Kidney (tissue), 14 donors: Measurements from ENCODE around the gene ZNF2. TPM values are rescaled to one million over a fixed set of nuclear protein-coding genes. Genes with fewer than 3 reads are reported as not detected.

Experiments
- DNase-seq, 5 donors: peaks; one replicate each; pipeline ENCODE4 v3.0.0-alpha.2; 2013 to 2020
- FAIRE-seq: peaks from 2 replicates; lab custom pipeline; 2012; peaks lifted over from hg19 to GRCh38; lab: Jason Lieb, UNC
- H3K27ac ChIP-seq, 2 donors: one replicate each; pipeline ENCODE4 v1.7.0; 2013; ENCODE audit warnings: low read depth in 2 of 2, low read length in 2 of 2, inconsistent platforms in 1 of 2
- H3K27me3 ChIP-seq: one replicate; pipeline ENCODE4 v1.7.1; 2013; ENCODE audit warnings: low read length, inconsistent platforms; ENCODE audit not compliant: control insufficient read depth, insufficient read depth
- H3K36me3 ChIP-seq, 3 donors: one replicate each; pipeline versions ENCODE4 v1.7.0 to v1.7.1; 2013; ENCODE audit warnings: low read length in 3 of 3, control low read depth in 1 of 3, inconsistent platforms in 1 of 3; ENCODE audit not compliant: insufficient read depth in 3 of 3, control insufficient read depth in 2 of 3
- H3K4me1 ChIP-seq, 3 donors: one replicate each; pipeline versions ENCODE4 v1.7.0 to v1.7.1; 2013; ENCODE audit warnings: low read length in 3 of 3, inconsistent platforms in 1 of 3, low read depth in 1 of 3; ENCODE audit not compliant: control insufficient read depth in 2 of 3, insufficient read depth in 2 of 3
- H3K4me3 ChIP-seq, 3 donors: one replicate each; pipeline versions ENCODE4 v1.7.0 to v1.8.1; 2013; ENCODE audit warnings: low read length in 3 of 3, control low read depth in 1 of 3, inconsistent platforms in 1 of 3
- H3K9ac ChIP-seq, 3 donors: one replicate each; pipeline versions ENCODE4 v1.7.0 to v1.7.1; 2013; ENCODE audit warnings: low read length in 3 of 3, control low read depth in 1 of 3, inconsistent platforms in 1 of 3
- H3K9me3 ChIP-seq, 3 donors: one replicate each; pipeline versions ENCODE4 v1.7.0 to v1.7.1; 2013; ENCODE audit warnings: low read length in 3 of 3, control low read depth in 1 of 3, inconsistent platforms in 1 of 3; ENCODE audit not compliant: control insufficient read depth in 2 of 3, insufficient read depth in 1 of 3
- intact Hi-C: fragments of 100-400 bp; cut with DNase I; formaldehyde crosslinking; loops from one replicate; pipeline ENCODE4 v1.11.1; 2022
- polyA plus RNA-seq: library from polyadenylated mRNA; stranded (reverse); fragments of 350-450 nt; fragmentation: Illumina TruSeq; extraction: RNeasy Lipid Tissue Mini Kit (QIAGEN cat#74804); gene quantifications from one replicate; pipeline ENCODE4 v1.2.3, GENCODE V29; 2014; ENCODE audit warnings: low read depth, low replicate concordance; ENCODE audit not compliant: insufficient read depth
- total RNA-seq: library from RNA; stranded (reverse); fragmentation: NEBNext Ultra II Directional; extraction: Animal tissue kit (Norgen Biotek cat#: 25700); gene quantifications from one replicate; pipeline ENCODE4 v1.2.1, GENCODE V29; 2021
- TF ChIP-seq, protein P1 (sequence below): IDR thresholded peaks from 3 replicates; pipeline ENCODE4 v1.5.1; 2012; ENCODE audit warnings: mild to moderate bottlenecking, moderate library complexity, borderline replicate concordance; ENCODE audit not compliant: insufficient read depth; ENCODE audit errors: extremely low read depth
- donor health status: control.
- donor health status: control.
- donor health status: control.
- donor health status: control.
- donor health status: control.
- donor health status: DM: yes; HTN: yes; CAD: no.
- donor health status: Normal renal cell carcinoma (clear cell type).

The ZNF2 gene
- total and polyA plus RNA-seq, 2 donors from 2014 or later, result 2.5 to 5.2 TPM

DNA sequence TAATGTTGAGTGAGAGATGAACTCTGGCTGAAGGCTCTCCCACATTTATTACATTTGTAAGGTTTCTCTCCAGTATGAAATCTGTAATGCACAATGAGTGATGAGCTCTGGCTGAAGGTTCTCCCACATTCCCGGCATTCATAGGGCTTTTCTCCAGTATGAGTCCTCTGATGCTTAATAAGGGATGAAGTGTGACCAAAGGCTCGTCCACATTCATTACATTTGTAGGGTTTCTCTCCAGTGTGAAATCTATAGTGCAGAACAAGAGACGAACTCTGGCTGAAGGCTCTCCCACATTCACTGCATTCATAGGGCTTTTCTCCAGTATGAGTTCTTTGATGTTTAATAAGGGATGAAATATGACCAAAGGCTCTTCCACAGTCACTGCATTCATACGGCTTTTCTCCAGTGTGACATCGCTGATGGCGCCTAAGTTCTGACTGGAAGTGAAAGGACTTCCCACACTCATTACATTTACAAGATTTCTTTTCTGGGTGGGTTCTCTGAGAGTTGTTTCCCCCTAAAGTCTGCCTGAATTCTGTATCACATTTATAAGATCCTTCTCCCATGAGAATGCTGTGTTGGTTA lies 16.1 kb upstream of the ZNF2 start:
- Histone ChIP-seq H3K27ac (no peak overlapping the region), H3K4me3 (no peak overlapping the region), H3K4me1 (no peaks in the 10 kb centered on the region), H3K36me3 (peaks cover 24 to 34% (median 28%) of the 10 kb centered on the region in 3 donors), H3K9me3 (peaks cover 4 to 79% (median 54%) of the 10 kb centered on the region in 3 donors), H3K9ac (no peak overlapping the region), H3K27me3 (no peaks in the 10 kb centered on the region)
- DNase-seq (no peak), FAIRE-seq (no peak)
- intact Hi-C loops, result no loop called here
- TF ChIP-seq, protein P1, sequence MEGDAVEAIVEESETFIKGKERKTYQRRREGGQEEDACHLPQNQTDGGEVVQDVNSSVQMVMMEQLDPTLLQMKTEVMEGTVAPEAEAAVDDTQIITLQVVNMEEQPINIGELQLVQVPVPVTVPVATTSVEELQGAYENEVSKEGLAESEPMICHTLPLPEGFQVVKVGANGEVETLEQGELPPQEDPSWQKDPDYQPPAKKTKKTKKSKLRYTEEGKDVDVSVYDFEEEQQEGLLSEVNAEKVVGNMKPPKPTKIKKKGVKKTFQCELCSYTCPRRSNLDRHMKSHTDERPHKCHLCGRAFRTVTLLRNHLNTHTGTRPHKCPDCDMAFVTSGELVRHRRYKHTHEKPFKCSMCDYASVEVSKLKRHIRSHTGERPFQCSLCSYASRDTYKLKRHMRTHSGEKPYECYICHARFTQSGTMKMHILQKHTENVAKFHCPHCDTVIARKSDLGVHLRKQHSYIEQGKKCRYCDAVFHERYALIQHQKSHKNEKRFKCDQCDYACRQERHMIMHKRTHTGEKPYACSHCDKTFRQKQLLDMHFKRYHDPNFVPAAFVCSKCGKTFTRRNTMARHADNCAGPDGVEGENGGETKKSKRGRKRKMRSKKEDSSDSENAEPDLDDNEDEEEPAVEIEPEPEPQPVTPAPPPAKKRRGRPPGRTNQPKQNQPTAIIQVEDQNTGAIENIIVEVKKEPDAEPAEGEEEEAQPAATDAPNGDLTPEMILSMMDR, result no peak

DNA sequence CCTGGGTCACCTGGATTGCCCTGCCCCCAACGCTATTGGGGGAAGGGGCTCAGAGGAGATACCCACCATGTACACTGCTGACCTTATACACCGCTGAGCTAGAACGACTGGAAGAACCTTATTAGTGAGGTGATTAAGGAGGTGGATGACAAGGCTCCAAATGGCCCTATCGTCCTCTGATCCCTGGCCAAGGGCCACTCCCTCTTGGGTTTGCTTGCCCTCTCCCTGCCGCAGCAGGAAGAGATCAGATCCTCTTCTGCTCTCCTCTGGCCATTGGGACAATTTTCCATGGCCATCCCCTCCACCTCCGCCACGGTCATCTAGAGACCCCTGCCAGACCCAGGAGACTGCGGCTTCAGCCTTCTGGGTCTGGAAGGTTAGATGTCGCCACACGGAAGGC lies 7.2 kb upstream of the ZNF2 start:
- Histone ChIP-seq H3K27ac (no peak overlapping the region), H3K27me3 (no peaks in the 10 kb centered on the region), H3K4me3 (peak overlapping the region; percentile 72 to 83 (median 79)), H3K9ac (peak overlapping the region in 2 of 3 donors; percentile 30 to 83), H3K36me3 (peaks cover 0 to 9% (median 0%) of the 10 kb centered on the region in 3 donors), H3K4me1 (peaks cover 0 to 13% (median 0%) of the 10 kb centered on the region in 3 donors), H3K9me3 (peaks cover 0 to 2% (median 2%) of the 10 kb centered on the region in 3 donors)
- FAIRE-seq (no peak), DNase-seq (peak in 3 of 5 donors; percentile 1 to 39 (median 8))
- TF ChIP-seq, protein P1, result no peak
- intact Hi-C loops, result no loop called here

DNA sequence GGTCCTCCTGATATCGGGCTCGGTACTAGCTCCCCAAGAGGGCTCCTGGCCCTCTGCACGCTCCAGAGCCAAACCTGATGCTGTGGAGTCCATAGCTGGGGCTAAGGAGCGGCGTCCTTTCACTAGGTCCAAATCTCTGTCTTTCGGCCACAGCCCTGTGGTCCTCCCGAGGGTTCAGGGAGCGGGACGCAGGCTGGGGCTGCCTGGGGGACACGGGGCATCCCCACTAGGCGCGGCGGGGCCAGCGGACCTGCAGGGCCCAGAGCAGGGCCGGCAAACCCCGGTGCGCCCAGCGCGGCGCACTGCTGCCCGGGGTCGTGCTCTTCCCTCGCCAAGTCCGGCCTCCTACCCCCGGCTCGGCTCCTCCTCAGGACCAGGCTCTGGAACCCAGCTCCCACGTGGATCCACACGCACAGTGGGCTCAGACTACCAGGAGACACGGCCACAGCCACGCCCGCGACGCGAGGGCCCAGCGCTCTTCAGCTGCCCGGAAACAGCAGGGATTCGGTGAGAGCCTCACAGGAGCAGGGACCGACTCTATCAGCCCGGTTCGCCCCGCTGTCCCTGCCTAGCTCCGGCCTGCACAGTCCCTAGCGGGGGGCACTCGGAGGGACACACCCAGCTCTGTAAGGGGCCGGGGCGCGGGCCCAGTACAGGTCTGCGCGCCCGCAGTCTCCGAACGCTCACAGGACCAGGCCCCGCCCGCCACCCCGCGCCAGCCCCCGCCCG lies 6.6 kb upstream of the ZNF2 start:
- Histone ChIP-seq H3K27ac (peak overlapping the region; percentile 32 to 48), H3K4me3 (peak overlapping the region; percentile 72 to 83 (median 79)), H3K9me3 (peaks cover 0 to under 1% (median 0%) of the 10 kb centered on the region in 3 donors), H3K36me3 (peaks cover 0 to 9% (median 0%) of the 10 kb centered on the region in 3 donors), H3K4me1 (peaks cover 0 to 13% (median 0%) of the 10 kb centered on the region in 3 donors), H3K9ac (peak overlapping the region; percentile 30 to 83 (median 43)), H3K27me3 (no peaks in the 10 kb centered on the region)
- intact Hi-C loops, result no loop called here
- TF ChIP-seq, protein P1, result no peak
- DNase-seq (peak; percentile 43 to 87 (median 64)), FAIRE-seq (no peak)
